OCI-LY1 (cell line): ENCODE measurements around the gene PPP1R12A.
"Not testable (repeated sequence)": the region's sequence is repeated elsewhere in the genome, so short reads cannot be mapped to it uniquely, and the experiment has no call there.

Experiments used
- H2AFZ ChIP-seq: fragments of 200-600 bp; sonication (generic), shearing (Covaris generic); 2 replicates; pipeline ENCODE4 v1.6.0; 2014; ENCODE audit warnings: antibody characterized with exemption, mild to moderate bottlenecking, low read length
- H3F3A ChIP-seq: fragments of 200-600 bp; sonication (generic), shearing (Covaris generic); 2 replicates; pipeline ENCODE4 v1.6.0; 2014; ENCODE audit warnings: mild to moderate bottlenecking, antibody characterized with exemption, low read length, moderate library complexity; ENCODE audit not compliant: insufficient read depth
- H3K27ac ChIP-seq: fragments of 200-600 bp; sonication (generic); 2 replicates; pipeline ENCODE4 v1.5.1; 2014; ENCODE audit warnings: low read length, mixed run types, mild to moderate bottlenecking, low read depth; ENCODE audit not compliant: poor library complexity, severe bottlenecking
- H3K27me3 ChIP-seq: fragments of 200-600 bp; sonication (generic); 2 replicates; pipeline ENCODE4 v1.6.0; 2014; ENCODE audit warnings: antibody characterized with exemption, mild to moderate bottlenecking, low read length, moderate library complexity; ENCODE audit not compliant: insufficient read depth
- H3K36me3 ChIP-seq: fragments of 200-600 bp; sonication (generic); 2 replicates; pipeline ENCODE4 v1.6.1; 2014; ENCODE audit warnings: mild to moderate bottlenecking, antibody characterized with exemption, low read length, moderate library complexity, mixed read lengths; ENCODE audit not compliant: insufficient read depth
- H3K4me1 ChIP-seq: fragments of 200-600 bp; sonication (generic); 2 replicates; pipeline ENCODE4 v1.5.1; 2014; ENCODE audit warnings: mild to moderate bottlenecking, low read length, moderate library complexity; ENCODE audit not compliant: insufficient read depth, severe bottlenecking
- H3K4me2 ChIP-seq: fragments of 200-600 bp; sonication (generic), shearing (Covaris generic); 2 replicates; pipeline ENCODE4 v1.6.1; 2014; ENCODE audit warnings: low read length
- H3K4me3 ChIP-seq: fragments of 200-600 bp; sonication (generic); 2 replicates; pipeline ENCODE4 v1.5.1; 2014; ENCODE audit warnings: low read length, low read depth, mild to moderate bottlenecking, mixed read lengths; ENCODE audit not compliant: poor library complexity, severe bottlenecking
- H3K79me2 ChIP-seq: fragments of 200-600 bp; shearing (Covaris generic); 2 replicates; pipeline ENCODE4 v1.6.1; 2016; ENCODE audit warnings: mixed run types, low read length, mixed read lengths; ENCODE audit not compliant: insufficient read depth
- H3K9ac ChIP-seq: fragments of 200-600 bp; sonication (generic), shearing (Covaris generic); 2 replicates; pipeline ENCODE4 v1.6.1; 2014; ENCODE audit warnings: mild to moderate bottlenecking, low read length, mixed read lengths
- H3K9me2 ChIP-seq: fragments of 200-600 bp; sonication (generic), shearing (Covaris generic); 2 replicates; pipeline ENCODE4 v1.6.1; 2014; ENCODE audit warnings: low read depth, mild to moderate bottlenecking, low read length, mixed read lengths
- H3K9me3 ChIP-seq: fragments of 200-600 bp; shearing (Covaris generic); 2 replicates; pipeline ENCODE4 v1.6.1; 2014; ENCODE audit warnings: low read length, mixed read lengths
- H4K20me1 ChIP-seq: fragments of 200-600 bp; sonication (generic), shearing (Covaris generic); 2 replicates; pipeline ENCODE4 v1.6.0; 2016; ENCODE audit warnings: mild to moderate bottlenecking, low read length; ENCODE audit not compliant: insufficient read depth
- EZH2 ChIP-seq: fragments of 200-600 bp; sonication (generic), shearing (Covaris generic); IDR thresholded peaks from 2 replicates; pipeline ENCODE4 v1.8.0; 2017; ENCODE audit warnings: borderline replicate concordance, mixed run types, mild to moderate bottlenecking, antibody characterized with exemption, low read length, moderate library complexity, mixed read lengths
- TF ChIP-seq, protein P1 (sequence below): fragments of 200-600 bp; sonication (generic), shearing (Covaris generic); IDR thresholded peaks from 2 replicates; pipeline ENCODE4 v1.5.1; 2017; ENCODE audit warnings: mild to moderate bottlenecking, antibody characterized with exemption, low read length, moderate library complexity, mixed read lengths

The PPP1R12A gene

DNA sequence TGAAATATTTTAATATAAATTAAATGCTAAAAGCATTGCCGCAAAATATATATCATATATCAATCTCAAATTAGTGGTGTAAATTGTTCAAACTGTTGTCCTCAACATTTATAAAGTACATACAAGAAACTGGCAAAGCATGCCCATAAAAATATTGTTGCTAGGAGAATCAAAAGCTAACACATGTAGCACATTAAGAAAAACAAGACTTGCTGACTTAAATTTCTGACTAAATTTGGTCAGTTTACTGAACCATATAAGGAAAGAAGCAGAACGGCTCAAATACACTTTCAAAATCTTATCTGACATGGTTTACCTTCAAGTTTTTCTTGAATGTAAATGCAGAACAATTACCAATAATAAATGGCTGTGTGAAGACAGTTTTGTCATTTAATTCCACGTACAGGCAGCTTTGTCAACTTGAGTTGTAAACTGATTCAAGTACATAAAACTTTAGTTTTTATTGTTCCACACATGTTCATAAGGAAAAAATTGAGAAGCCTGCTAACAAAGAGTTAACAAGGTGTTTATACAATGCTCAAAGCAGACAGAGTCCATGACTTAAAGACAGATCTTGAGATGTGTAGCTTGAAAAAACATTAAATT, 50.4 kb downstream of the PPP1R12A start:
- Histone ChIP-seq H3K4me3 (no peak overlapping the region), H2AFZ (no peak overlapping the region), H3K27ac (no peak overlapping the region), H3K4me1 (peaks cover 7% of the 10 kb centered on the region), H3F3A (no peaks in the 10 kb centered on the region), H4K20me1 (no peaks in the 10 kb centered on the region), H3K4me2 (no peak overlapping the region), H3K9me2 (no peaks in the 10 kb centered on the region), H3K9ac (no peak overlapping the region), H3K27me3 (no peaks in the 10 kb centered on the region), H3K36me3 (peaks cover 4% of the 10 kb centered on the region; the same call in 1 of the 2 replicates), H3K9me3 (no peaks in the 10 kb centered on the region), H3K79me2 (peaks cover 83% of the 10 kb centered on the region)
- TF ChIP-seq, protein P1, sequence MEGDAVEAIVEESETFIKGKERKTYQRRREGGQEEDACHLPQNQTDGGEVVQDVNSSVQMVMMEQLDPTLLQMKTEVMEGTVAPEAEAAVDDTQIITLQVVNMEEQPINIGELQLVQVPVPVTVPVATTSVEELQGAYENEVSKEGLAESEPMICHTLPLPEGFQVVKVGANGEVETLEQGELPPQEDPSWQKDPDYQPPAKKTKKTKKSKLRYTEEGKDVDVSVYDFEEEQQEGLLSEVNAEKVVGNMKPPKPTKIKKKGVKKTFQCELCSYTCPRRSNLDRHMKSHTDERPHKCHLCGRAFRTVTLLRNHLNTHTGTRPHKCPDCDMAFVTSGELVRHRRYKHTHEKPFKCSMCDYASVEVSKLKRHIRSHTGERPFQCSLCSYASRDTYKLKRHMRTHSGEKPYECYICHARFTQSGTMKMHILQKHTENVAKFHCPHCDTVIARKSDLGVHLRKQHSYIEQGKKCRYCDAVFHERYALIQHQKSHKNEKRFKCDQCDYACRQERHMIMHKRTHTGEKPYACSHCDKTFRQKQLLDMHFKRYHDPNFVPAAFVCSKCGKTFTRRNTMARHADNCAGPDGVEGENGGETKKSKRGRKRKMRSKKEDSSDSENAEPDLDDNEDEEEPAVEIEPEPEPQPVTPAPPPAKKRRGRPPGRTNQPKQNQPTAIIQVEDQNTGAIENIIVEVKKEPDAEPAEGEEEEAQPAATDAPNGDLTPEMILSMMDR = no peak
- TF ChIP-seq EZH2 = no peak

DNA sequence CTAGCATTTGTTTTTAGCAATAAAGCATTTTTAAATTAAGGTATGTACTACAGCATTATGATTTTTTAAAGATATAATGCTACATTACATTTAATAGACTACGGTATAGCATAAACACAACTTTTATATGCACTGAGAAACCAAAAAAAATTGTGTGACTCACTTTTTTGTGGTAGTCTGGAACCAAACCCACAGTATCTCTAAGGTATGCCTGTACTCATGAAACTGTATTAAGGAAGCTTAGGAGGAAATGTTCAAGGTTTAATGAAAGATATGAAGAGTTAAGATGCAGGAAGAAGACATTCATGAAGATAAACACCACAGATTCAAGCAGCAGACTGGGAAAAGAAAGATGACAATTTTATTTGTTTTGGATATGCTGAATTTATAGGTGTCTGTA, 51.7 kb downstream of the PPP1R12A start:
- H3K4me2 ChIP-seq = no peak overlapping the region
- H3K9me2 ChIP-seq = no peaks in the 10 kb centered on the region
- no peak overlapping the region for H3K4me3 ChIP-seq
- H2AFZ ChIP-seq = no peak overlapping the region
- peaks cover 79% of the 10 kb centered on the region for H3K79me2 ChIP-seq
- H3K9me3 ChIP-seq = no peaks in the 10 kb centered on the region
- no peaks in the 10 kb centered on the region for H4K20me1 ChIP-seq
- H3K27me3 ChIP-seq = no peaks in the 10 kb centered on the region
- no peaks in the 10 kb centered on the region for H3F3A ChIP-seq
- H3K36me3 ChIP-seq = peaks cover 13% of the 10 kb centered on the region; the same call in 1 of the 2 replicates
- no peak overlapping the region for H3K9ac ChIP-seq
- no peak overlapping the region for H3K27ac ChIP-seq
- H3K4me1 ChIP-seq = peaks cover 2% of the 10 kb centered on the region
- TF ChIP-seq, protein P1 = no peak
- TF ChIP-seq EZH2 = no peak

DNA sequence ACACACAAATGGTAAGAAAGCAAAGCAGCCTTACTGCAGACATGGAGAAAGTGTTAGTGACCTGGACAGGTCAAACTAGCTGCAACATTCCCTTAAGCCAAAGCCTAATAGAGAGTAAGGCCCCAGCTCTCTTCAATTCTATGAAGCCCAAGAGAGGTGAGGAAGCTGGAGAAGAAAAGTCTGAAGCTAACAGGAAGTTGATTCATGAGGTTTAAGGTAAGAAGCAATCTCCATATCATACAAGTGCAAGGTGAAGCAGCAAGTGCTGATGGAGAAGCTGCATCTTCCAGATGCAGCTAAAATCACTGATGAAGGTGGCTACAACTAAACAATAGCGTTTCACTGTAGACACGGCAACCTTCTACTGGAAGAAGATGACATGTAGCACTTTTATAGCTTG, 53.5 kb downstream of the PPP1R12A start:
- Histone ChIP-seq H3K9ac (no peak overlapping the region), H3K4me1 (no peaks in the 10 kb centered on the region), H3K9me3 (no peaks in the 10 kb centered on the region), H3K27ac (no peak overlapping the region), H3K36me3 (peaks cover 13% of the 10 kb centered on the region; the same call in 1 of the 2 replicates), H3K27me3 (no peaks in the 10 kb centered on the region), H3F3A (no peaks in the 10 kb centered on the region), H3K9me2 (no peaks in the 10 kb centered on the region), H3K4me2 (no peak overlapping the region), H3K79me2 (peaks cover 63% of the 10 kb centered on the region), H4K20me1 (no peaks in the 10 kb centered on the region), H3K4me3 (no peak overlapping the region), H2AFZ (no peak overlapping the region)
- no peak for TF ChIP-seq EZH2
- TF ChIP-seq, protein P1 = no peak

DNA sequence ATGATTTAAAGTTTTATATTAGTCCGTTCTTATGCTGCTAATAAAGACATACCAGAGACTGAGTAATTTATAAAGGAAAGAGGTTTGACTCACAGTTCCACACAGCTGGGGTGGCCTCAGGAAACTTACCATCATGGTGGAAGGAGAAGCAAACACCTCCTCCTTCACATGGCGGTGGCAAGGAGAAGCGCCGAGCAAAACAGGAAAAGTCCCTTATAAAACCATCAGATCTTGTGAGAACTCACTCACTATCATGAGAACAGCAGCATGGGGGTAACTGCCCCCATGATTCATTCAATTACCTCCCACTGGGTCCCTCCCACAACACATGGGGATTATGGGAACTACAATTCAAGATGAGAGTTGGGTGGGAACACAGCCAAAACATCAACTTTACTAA, 56.4 kb downstream of the PPP1R12A start:
- not testable (repeated sequence) for H3K4me3 ChIP-seq, H3K9me2 ChIP-seq, H3K9ac ChIP-seq, H3K4me1 ChIP-seq, H2AFZ ChIP-seq, H3K9me3 ChIP-seq, H3K27me3 ChIP-seq, H3K4me2 ChIP-seq, H4K20me1 ChIP-seq, H3F3A ChIP-seq, H3K27ac ChIP-seq
- peaks cover 13% of the 10 kb centered on the region; the same call in 1 of the 2 replicates for H3K36me3 ChIP-seq
- peaks cover 46% of the 10 kb centered on the region for H3K79me2 ChIP-seq
